ENCODE data around the gene GJA1.

Gene GJA1

GRCh38 chr6:121449331-121449730 lies 13.9 kb downstream of the GJA1 start:
- DNase-seq (ENCODE audit: low read depth, low spot score): no peak
- Histone ChIP-seq H3K27me3 (ENCODE audit: control insufficient read depth, insufficient read depth, low read length) (no peaks in the 10 kb centered on the region), H3K27ac (ENCODE audit: low read length) (no peak overlapping the region), H3K4me1 (ENCODE audit: control insufficient read depth, insufficient read depth, low read length) (no peaks in the 10 kb centered on the region), H3K36me3 (ENCODE audit: control insufficient read depth, insufficient read depth, low read length) (peaks cover 17% of the 10 kb centered on the region; the same call in 1 of the 2 replicates), H3K4me3 (ENCODE audit: low read length) (no peak overlapping the region), H3K9me3 (ENCODE audit: control insufficient read depth, insufficient read depth, low read length) (no peaks in the 10 kb centered on the region)
- WGBS (ENCODE audit: insufficient coverage, insufficient read length): no CpG with 5 or more reads among the region's 1 CpG

- Histone ChIP-seq H3K27ac (ENCODE audit: low read length) (no peak overlapping the region), H3K4me1 (ENCODE audit: control insufficient read depth, insufficient read depth, low read length) (no peaks in the 10 kb centered on the region), H3K9me3 (ENCODE audit: control insufficient read depth, insufficient read depth, low read length) (no peaks in the 10 kb centered on the region), H3K36me3 (ENCODE audit: control insufficient read depth, insufficient read depth, low read length) (peaks cover 17% of the 10 kb centered on the region; the same call in 1 of the 2 replicates), H3K4me3 (ENCODE audit: low read length) (no peak overlapping the region), H3K27me3 (ENCODE audit: control insufficient read depth, insufficient read depth, low read length) (no peaks in the 10 kb centered on the region)
- WGBS (ENCODE audit: insufficient coverage, insufficient read length): 100% methylated on average over 1 of the region's 11 CpGs
- DNase-seq (ENCODE audit: low read depth, low spot score): no peak
These were observed 14.8 kb downstream of the GJA1 start for GRCh38 chr6:121450242-121450641.

- no peak overlapping the region for H3K27ac ChIP-seq (ENCODE audit: low read length)
- no peaks in the 10 kb centered on the region for H3K4me1 ChIP-seq (ENCODE audit: control insufficient read depth, insufficient read depth, low read length)
- H3K27me3 ChIP-seq (ENCODE audit: control insufficient read depth, insufficient read depth, low read length): no peaks in the 10 kb centered on the region
- H3K9me3 ChIP-seq (ENCODE audit: control insufficient read depth, insufficient read depth, low read length): no peaks in the 10 kb centered on the region
- H3K4me3 ChIP-seq (ENCODE audit: low read length): no peak overlapping the region
- no peak for DNase-seq (ENCODE audit: low read depth, low spot score)
- peaks cover 17% of the 10 kb centered on the region; the same call in 1 of the 2 replicates for H3K36me3 ChIP-seq (ENCODE audit: control insufficient read depth, insufficient read depth, low read length)
These were observed 15.8 kb downstream of the GJA1 start for GRCh38 chr6:121451250-121451649.

GRCh38 chr6:121453191-121453590 lies 17.7 kb downstream of the GJA1 start:
- WGBS (ENCODE audit: insufficient coverage, insufficient read length): no CpG with 5 or more reads among the region's 5 CpGs
- Histone ChIP-seq H3K4me3 (ENCODE audit: low read length) (no peak overlapping the region), H3K36me3 (ENCODE audit: control insufficient read depth, insufficient read depth, low read length) (no peaks in the 10 kb centered on the region; the same call in 1 of the 2 replicates), H3K27me3 (ENCODE audit: control insufficient read depth, insufficient read depth, low read length) (no peaks in the 10 kb centered on the region), H3K27ac (ENCODE audit: low read length) (no peak overlapping the region), H3K9me3 (ENCODE audit: control insufficient read depth, insufficient read depth, low read length) (no peaks in the 10 kb centered on the region), H3K4me1 (ENCODE audit: control insufficient read depth, insufficient read depth, low read length) (no peaks in the 10 kb centered on the region)
- no peak for DNase-seq (ENCODE audit: low read depth, low spot score)

GRCh38 chr6:121460170-121460569 lies 24.7 kb downstream of the GJA1 start:
- WGBS (ENCODE audit: insufficient coverage, insufficient read length): no CpG with 5 or more reads among the region's 2 CpGs
- Histone ChIP-seq H3K4me1 (ENCODE audit: control insufficient read depth, insufficient read depth, low read length) (no peaks in the 10 kb centered on the region), H3K27ac (ENCODE audit: low read length) (no peak overlapping the region), H3K4me3 (ENCODE audit: low read length) (no peak overlapping the region), H3K9me3 (ENCODE audit: control insufficient read depth, insufficient read depth, low read length) (no peaks in the 10 kb centered on the region), H3K36me3 (ENCODE audit: control insufficient read depth, insufficient read depth, low read length) (no peaks in the 10 kb centered on the region), H3K27me3 (ENCODE audit: control insufficient read depth, insufficient read depth, low read length) (no peaks in the 10 kb centered on the region)
- DNase-seq (ENCODE audit: low read depth, low spot score): no peak

- Histone ChIP-seq H3K9me3 (ENCODE audit: control insufficient read depth, insufficient read depth, low read length) (no peaks in the 10 kb centered on the region), H3K4me1 (ENCODE audit: control insufficient read depth, insufficient read depth, low read length) (no peaks in the 10 kb centered on the region), H3K27ac (ENCODE audit: low read length) (no peak overlapping the region), H3K36me3 (ENCODE audit: control insufficient read depth, insufficient read depth, low read length) (no peaks in the 10 kb centered on the region), H3K27me3 (ENCODE audit: control insufficient read depth, insufficient read depth, low read length) (no peaks in the 10 kb centered on the region), H3K4me3 (ENCODE audit: low read length) (no peak overlapping the region)
- DNase-seq (ENCODE audit: low read depth, low spot score): no peak
- WGBS (ENCODE audit: insufficient coverage, insufficient read length): no CpG with 5 or more reads among the region's 3 CpGs
These were observed 27.6 kb downstream of the GJA1 start for GRCh38 chr6:121463087-121463486.

GRCh38 chr6:121465101-121465500 lies 29.7 kb downstream of the GJA1 start:
- no peaks in the 10 kb centered on the region for H3K9me3 ChIP-seq (ENCODE audit: control insufficient read depth, insufficient read depth, low read length)
- no peaks in the 10 kb centered on the region for H3K36me3 ChIP-seq (ENCODE audit: control insufficient read depth, insufficient read depth, low read length)
- H3K27me3 ChIP-seq (ENCODE audit: control insufficient read depth, insufficient read depth, low read length): no peaks in the 10 kb centered on the region
- H3K27ac ChIP-seq (ENCODE audit: low read length): no peak overlapping the region
- H3K4me3 ChIP-seq (ENCODE audit: low read length): no peak overlapping the region
- no CpG with 5 or more reads among the region's 6 CpGs for WGBS (ENCODE audit: insufficient coverage, insufficient read length)
- no peaks in the 10 kb centered on the region for H3K4me1 ChIP-seq (ENCODE audit: control insufficient read depth, insufficient read depth, low read length)
- DNase-seq (ENCODE audit: low read depth, low spot score): no peak

GRCh38 chr6:121479486-121480098 lies 44.1 kb downstream of the GJA1 start:
- no CpG with 5 or more reads among the region's 21 CpGs for WGBS (ENCODE audit: insufficient coverage, insufficient read length)
- H3K36me3 ChIP-seq (ENCODE audit: control insufficient read depth, insufficient read depth, low read length): no peaks in the 10 kb centered on the region

GRCh38 chr6:121480099-121480713 lies 44.8 kb downstream of the GJA1 start:
- no peaks in the 10 kb centered on the region for H3K36me3 ChIP-seq (ENCODE audit: control insufficient read depth, insufficient read depth, low read length)
- no peak overlapping the region for H3K27ac ChIP-seq (ENCODE audit: low read length)
- WGBS (ENCODE audit: insufficient coverage, insufficient read length): no CpG with 5 or more reads among the region's 18 CpGs
- H3K4me3 ChIP-seq (ENCODE audit: low read length): no peak overlapping the region
- no peaks in the 10 kb centered on the region for H3K9me3 ChIP-seq (ENCODE audit: control insufficient read depth, insufficient read depth, low read length)
- H3K27me3 ChIP-seq (ENCODE audit: control insufficient read depth, insufficient read depth, low read length): no peaks in the 10 kb centered on the region
- H3K4me1 ChIP-seq (ENCODE audit: control insufficient read depth, insufficient read depth, low read length): no peaks in the 10 kb centered on the region
- no peak for DNase-seq (ENCODE audit: low read depth, low spot score)

More at GRCh38 chr6:121479486-121480098, 44.1 kb downstream of the GJA1 start:
- no peak for DNase-seq (ENCODE audit: low read depth, low spot score)
- H3K4me1 ChIP-seq (ENCODE audit: control insufficient read depth, insufficient read depth, low read length): no peaks in the 10 kb centered on the region
- H3K27me3 ChIP-seq (ENCODE audit: control insufficient read depth, insufficient read depth, low read length): no peaks in the 10 kb centered on the region
- no peak overlapping the region for H3K4me3 ChIP-seq (ENCODE audit: low read length)
- H3K27ac ChIP-seq (ENCODE audit: low read length): no peak overlapping the region
- H3K9me3 ChIP-seq (ENCODE audit: control insufficient read depth, insufficient read depth, low read length): no peaks in the 10 kb centered on the region

GRCh38 chr6:121482004-121482693 lies 46.7 kb downstream of the GJA1 start:
- Histone ChIP-seq H3K9me3 (ENCODE audit: control insufficient read depth, insufficient read depth, low read length) (no peaks in the 10 kb centered on the region), H3K36me3 (ENCODE audit: control insufficient read depth, insufficient read depth, low read length) (no peaks in the 10 kb centered on the region), H3K4me3 (ENCODE audit: low read length) (no peak overlapping the region), H3K27ac (ENCODE audit: low read length) (no peak overlapping the region), H3K4me1 (ENCODE audit: control insufficient read depth, insufficient read depth, low read length) (no peaks in the 10 kb centered on the region), H3K27me3 (ENCODE audit: control insufficient read depth, insufficient read depth, low read length) (no peaks in the 10 kb centered on the region)
- no peak for DNase-seq (ENCODE audit: low read depth, low spot score)
- no CpG with 5 or more reads among the region's 6 CpGs for WGBS (ENCODE audit: insufficient coverage, insufficient read length)
